Neural progenitor cell (in vitro differentiated cells): ENCODE results near the gene GALK1.

ENCODE experiments used
- CTCF ChIP-seq: fragments of 200-600 bp; sonication (generic); IDR thresholded peaks from 2 replicates; pipeline ENCODE4 v1.5.1; 2017; ENCODE audit warnings: antibody characterized with exemption, mild to moderate bottlenecking
- EZH2 ChIP-seq: fragments of 200-600 bp; sonication (generic); IDR thresholded peaks from 2 replicates; pipeline ENCODE4 v1.6.1; 2017; ENCODE audit warnings: antibody characterized with exemption, mild to moderate bottlenecking, moderate library complexity

- TF ChIP-seq CTCF, result no peak
- TF ChIP-seq EZH2, result no peak
Observed at GRCh38 chr17:75743625-75744206, 21.3 kb downstream of the GALK1 start.
